SK-N-SH (cell line): Measurements from ENCODE around the gene CASKIN1. TPM values are rescaled to one million over a fixed set of nuclear protein-coding genes. Genes with fewer than 3 reads are reported as not detected.

Experiments used
- CTCF ChIA-PET: fragments of 300-600, 350-600 bp; formaldehyde crosslinking; extraction: SDS; loops from one replicate; lab custom pipeline; 2021; lab: Yijun Ruan, JAX
- POLR2A ChIA-PET: fragments of 350-600 bp; sonication (Branson Sonifier 250); formaldehyde crosslinking; extraction: SDS; loops from one replicate; lab custom pipeline; 2020; ENCODE audit warnings: antibody characterized with exemption, inconsistent platforms; lab: Yijun Ruan, JAX
- DNase-seq: peaks from one replicate; pipeline ENCODE4 v3.0.0; 2012
- H2AFZ ChIP-seq: fragments of 200-600 bp; sonication (generic); 2 replicates; pipeline ENCODE4 v1.8.1; 2016; ENCODE audit warnings: antibody characterized with exemption, mild to moderate bottlenecking, low read depth
- H3F3A ChIP-seq: fragments of 200-600 bp; sonication (generic); replicated peaks from 2 replicates; pipeline ENCODE3; 2016; ENCODE audit warnings: antibody characterized with exemption, mild to moderate bottlenecking; ENCODE audit not compliant: insufficient read depth
- H3K27ac ChIP-seq, 2 experiments: fragments of 200-500 bp in 1 of 2; fragments of 200-600 bp in 1 of 2; sonication (Bioruptor generic) in 1 of 2; sonication (generic), shearing (Covaris generic) in 1 of 2; 2 replicates each; pipeline versions ENCODE4 v1.5.1 to v1.6.1; 2014 to 2016; ENCODE audit warnings: low read depth in 2 of 2, inconsistent platforms in 1 of 2, low read length in 1 of 2, mild to moderate bottlenecking in 1 of 2, mixed read lengths in 1 of 2
- H3K27me3 ChIP-seq: fragments of 200-600 bp; sonication (generic), shearing (Covaris generic); 2 replicates; pipeline ENCODE4 v1.6.1; 2016; ENCODE audit warnings: mixed run types; ENCODE audit not compliant: insufficient read depth
- H3K36me3 ChIP-seq, 2 experiments: fragments of 200-500 bp in 1 of 2; fragments of 200-600 bp in 1 of 2; sonication (Bioruptor generic) in 1 of 2; sonication (generic) in 1 of 2; replicated peaks in 1 of 2; 2 replicates each; pipeline versions ENCODE3 to v1.5.1; 2014 to 2016; ENCODE audit warnings: low read length in 1 of 2, mild to moderate bottlenecking in 1 of 2; ENCODE audit not compliant: insufficient read depth in 2 of 2, control insufficient read depth in 1 of 2
- H3K4me1 ChIP-seq, 2 experiments: fragments of 200-500 bp in 1 of 2; fragments of 200-600 bp in 1 of 2; sonication (Bioruptor generic) in 1 of 2; sonication (generic), shearing (Covaris generic) in 1 of 2; 2 replicates each; pipeline versions ENCODE4 v1.5.1 to v1.6.1; 2014 to 2016; ENCODE audit warnings: low read depth in 1 of 2, low read length in 1 of 2, mixed run types in 1 of 2; ENCODE audit not compliant: insufficient read depth in 2 of 2, control insufficient read depth in 1 of 2
- H3K4me2 ChIP-seq: fragments of 200-600 bp; sonication (generic), shearing (Covaris generic); 2 replicates; pipeline ENCODE4 v1.6.1; 2017; ENCODE audit warnings: mixed run types
- H3K4me3 ChIP-seq, 2 experiments: fragments of 200-500 bp in 1 of 2; fragments of 200-600 bp in 1 of 2; sonication (Bioruptor generic) in 1 of 2; sonication (generic), shearing (Covaris generic) in 1 of 2; 2 replicates each; pipeline versions ENCODE4 v1.5.1 to v1.8.1; 2014 to 2016; ENCODE audit warnings: low read depth in 2 of 2, inconsistent platforms in 1 of 2, low read length in 1 of 2, mild to moderate bottlenecking in 1 of 2, mixed read lengths in 1 of 2, moderate library complexity in 1 of 2
- H3K79me2 ChIP-seq: fragments of 200-600 bp; sonication (generic); 2 replicates; pipeline ENCODE4 v1.8.1; 2017; ENCODE audit warnings: mild to moderate bottlenecking; ENCODE audit not compliant: insufficient read depth
- H3K9ac ChIP-seq: fragments of 200-600 bp; sonication (generic); 2 replicates; pipeline ENCODE4 v1.6.1; 2017; ENCODE audit warnings: mixed run types
- H3K9me2 ChIP-seq: fragments of 200-600 bp; sonication (generic); 2 replicates; pipeline ENCODE4 v1.6.1; 2017; ENCODE audit warnings: mixed run types
- H3K9me3 ChIP-seq: fragments of 200-600 bp; sonication (generic); 2 replicates; pipeline ENCODE4 v1.6.1; 2017; ENCODE audit warnings: mixed run types, mild to moderate bottlenecking, moderate library complexity
- H4K20me1 ChIP-seq: fragments of 200-600 bp; sonication (generic); 2 replicates; pipeline ENCODE4 v1.6.1; 2017; ENCODE audit warnings: mild to moderate bottlenecking, mixed run types; ENCODE audit not compliant: insufficient read depth
- CHD2 ChIP-seq: fragments of 150-350 bp; IDR thresholded peaks from 2 replicates; pipeline ENCODE4 v1.6.1; 2018; ENCODE audit warnings: low read length; ENCODE audit not compliant: partially characterized antibody
- ELF1 ChIP-seq: IDR thresholded peaks from 2 replicates; pipeline ENCODE4 v1.4.0; 2012
- EP300 ChIP-seq, 2 experiments: IDR thresholded peaks; 2 replicates each; pipeline versions ENCODE4 v1.4.0 to v1.6.1; 2012; ENCODE audit warnings: borderline replicate concordance in 1 of 2, low read depth in 1 of 2, low read length in 1 of 2
- EZH2phosphoT487 ChIP-seq: fragments of 200-600 bp; sonication (generic); IDR thresholded peaks from 2 replicates; pipeline ENCODE4 v1.6.1; 2017; ENCODE audit warnings: low read depth, mixed run types, mild to moderate bottlenecking, antibody characterized with exemption, moderate library complexity, borderline replicate concordance
- FOXM1 ChIP-seq: IDR thresholded peaks from 2 replicates; pipeline ENCODE4 v1.4.0; 2012; ENCODE audit warnings: low read depth, mild to moderate bottlenecking
- GATA2 ChIP-seq: sonication (generic); formaldehyde crosslinking; IDR thresholded peaks from 2 replicates; pipeline ENCODE4 v1.5.0; 2020; ENCODE audit warnings: mild to moderate bottlenecking, missing genetic modification reagents
- JUND ChIP-seq: IDR thresholded peaks from 2 replicates; pipeline ENCODE4 v1.4.0; 2012
- MEF2A ChIP-seq: IDR thresholded peaks from 2 replicates; pipeline ENCODE4 v1.4.0; 2012; ENCODE audit warnings: low read depth, borderline replicate concordance
- MXI1 ChIP-seq: IDR thresholded peaks from 2 replicates; pipeline ENCODE4 v1.6.1; 2012; ENCODE audit warnings: mild to moderate bottlenecking, low read depth, low read length, improper control_type of control experiment
- NFIC ChIP-seq: IDR thresholded peaks from 2 replicates; pipeline ENCODE4 v1.4.0; 2012; ENCODE audit warnings: borderline replicate concordance
- NRF1 ChIP-seq: IDR thresholded peaks from 2 replicates; pipeline ENCODE4 v1.6.1; 2012; ENCODE audit warnings: low read depth, mild to moderate bottlenecking, low read length
- POLR2AphosphoS5 ChIP-seq: IDR thresholded peaks from 2 replicates; pipeline ENCODE4 v1.6.1; 2012; ENCODE audit warnings: low read depth, low read length
- RFX5 ChIP-seq: IDR thresholded peaks from 2 replicates; pipeline ENCODE4 v1.6.1; 2012; ENCODE audit warnings: mild to moderate bottlenecking, improper control_type of control experiment, low read length
- SMC3 ChIP-seq: IDR thresholded peaks from 2 replicates; pipeline ENCODE4 v1.6.1; 2012; ENCODE audit warnings: low read depth, low read length, improper control_type of control experiment
- TAF1 ChIP-seq: IDR thresholded peaks from 2 replicates; pipeline ENCODE4 v1.6.1; 2012; ENCODE audit warnings: low read depth, mild to moderate bottlenecking, low read length, moderate library complexity, borderline replicate concordance
- TCF12 ChIP-seq: IDR thresholded peaks from 2 replicates; pipeline ENCODE4 v1.4.0; 2012
- YY1 ChIP-seq: IDR thresholded peaks from 2 replicates; pipeline ENCODE4 v1.4.0; 2012; ENCODE audit warnings: low read depth, mild to moderate bottlenecking
- WGBS: methylation state at CpG from one replicate; pipeline ENCODE4 v1.1.6; 2017; ENCODE audit warnings: low lambda C conversion rate; 5-methylcytosine and 5-hydroxymethylcytosine counted together
- polyA plus RNA-seq, 3 experiments: library from polyadenylated mRNA; depleted of rRNA; stranded (reverse); fragments of >200 nt; gene quantifications; 2 replicates each; pipeline ENCODE4 v1.2.3, GENCODE V29; 2012
- TF ChIP-seq, protein P1 (sequence below): IDR thresholded peaks from 2 replicates; pipeline ENCODE4 v1.4.0; 2012; ENCODE audit warnings: low read depth
- TF ChIP-seq, protein P2 (sequence below): IDR thresholded peaks from 2 replicates; pipeline ENCODE4 v1.6.1; 2012; ENCODE audit warnings: mild to moderate bottlenecking, low read depth, low read length, moderate library complexity

The CASKIN1 gene
- polyA plus RNA-seq, 1 of the 3 experiments (the other 2 are of a cell fraction): 1.7 TPM

GRCh38 chr16:2214719-2214968 lies 18.2 kb upstream of the CASKIN1 start, which contains the start of gene PGP:
Gene PGP (minus strand): TSS chr16:2214840. CDS start chr16:2214777, 63 bp downstream.
- Histone ChIP-seq H3K27ac (peak within 1 kb of the TSS; percentile 85 to 97), H3K9ac (peak within 1 kb of the TSS; percentile 81), H3K4me3 (peak within 1 kb of the TSS; percentile 75 to 85), H3K9me3 (no peaks in the 10 kb centered on the region), H3F3A (peaks cover 4% of the 10 kb centered on the region), H3K36me3 (peaks cover 0 to 10% of the 10 kb centered on the region in 2 experiments), H3K79me2 (peaks cover 19% of the 10 kb centered on the region), H2AFZ (peak within 1 kb of the TSS; percentile 91), H3K4me2 (peak within 1 kb of the TSS; percentile 94), H4K20me1 (peaks cover 11% of the 10 kb centered on the region; the same call in 1 of the 2 replicates), H3K9me2 (no peaks in the 10 kb centered on the region), H3K4me1 (peaks cover 11 to 22% of the 10 kb centered on the region in 2 experiments; a peak in 2 of 4 replicates), H3K27me3 (no peaks in the 10 kb centered on the region)
- TF ChIP-seq CHD2 (peak; percentile 77), EP300 (IDR thresholded peaks at IDR 0.05; ENCODE audit: borderline replicate concordance in 1 of 2, low read depth in 1 of 2, low read length in 1 of 2) (no peak)
- DNase-seq: no peak
- WGBS: 0% methylated on average over 9 of the region's 48 CpGs
- ChIA-PET CTCF (interaction anchor here (1.2 to 1.5 kb wide), 2 partner anchors 20 to 216 kb away, joined by 3 read pairs; no protein-coding TSS in a partner anchor), POLR2A (interaction anchor here (0.5 to 1.6 kb wide), 4 partner anchors 8 to 318 kb away, joined by 3 to 5 read pairs (median 4); partner anchors contain the start of gene TRAF7)

DNA sequence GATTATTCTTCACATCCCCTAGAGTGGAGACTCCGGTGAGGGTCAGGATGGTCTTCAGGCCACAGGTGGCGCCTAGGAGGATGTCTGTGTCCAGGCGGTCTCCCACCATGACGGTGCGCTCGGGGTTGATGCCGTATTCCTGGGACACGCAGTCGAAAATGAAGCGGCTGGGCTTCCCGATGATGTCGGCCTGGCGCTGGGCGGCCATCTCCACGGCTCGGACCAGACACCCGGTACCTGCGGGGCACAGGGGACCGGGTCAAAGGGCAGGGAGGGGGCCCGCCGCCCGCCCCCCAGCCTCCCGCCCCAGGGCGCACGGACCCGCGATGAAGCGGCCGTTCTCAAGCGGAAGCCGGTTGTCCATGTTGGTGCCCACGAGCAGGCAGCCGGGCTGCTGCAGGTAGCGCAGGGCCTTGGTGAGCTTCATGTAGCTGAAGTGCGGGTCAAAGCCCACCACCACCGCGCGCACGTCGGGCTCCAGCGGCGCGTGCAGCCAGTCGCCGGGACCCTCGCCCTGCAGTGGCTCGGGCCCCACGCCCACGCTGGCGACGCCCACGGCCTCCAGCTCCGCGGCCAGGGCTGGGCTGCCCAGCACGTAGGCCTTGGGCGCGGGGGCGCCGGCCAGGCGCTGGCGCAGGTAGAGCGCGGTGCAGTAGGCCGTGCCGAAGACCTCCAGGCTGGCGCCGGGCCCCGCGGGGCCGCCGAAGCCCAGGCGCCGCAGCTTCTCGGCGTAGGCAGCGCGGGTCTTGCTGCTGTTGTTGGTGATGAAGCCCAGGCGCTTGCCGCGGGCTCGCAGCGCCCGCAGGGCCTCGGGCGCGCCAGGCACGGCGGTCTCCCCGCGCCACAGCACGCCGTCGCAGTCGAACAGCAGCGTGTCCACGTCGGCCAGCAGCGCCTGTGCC lies 17.7 kb upstream of the CASKIN1 start:
- CTCF ChIA-PET: interaction anchor here (1.2 to 1.5 kb wide), 2 partner anchors 19 to 216 kb away, joined by 3 read pairs; no protein-coding TSS in a partner anchor
- H3K9ac ChIP-seq: peak overlapping the region; percentile 71
- peaks cover 11% of the 10 kb centered on the region; the same call in 1 of the 2 replicates for H4K20me1 ChIP-seq
- H3F3A ChIP-seq: peaks cover 4% of the 10 kb centered on the region
- H3K9me2 ChIP-seq: no peaks in the 10 kb centered on the region
- peaks cover 19% of the 10 kb centered on the region for H3K79me2 ChIP-seq
- 1% methylated on average over 19 of the region's 98 CpGs for whole genome bisulfite sequencing
- peak; percentile 55 for DNase-seq
- POLR2A ChIA-PET: interaction anchor here (0.6 to 1.6 kb wide), 2 partner anchors 59 to 231 kb away, joined by 3 to 5 read pairs; partner anchors contain the start of gene TRAF7
- H3K27ac ChIP-seq: peak overlapping the region; percentile 27 to 74; a peak in 2 of 4 replicates
- H3K9me3 ChIP-seq: no peaks in the 10 kb centered on the region
- peaks cover 0 to 16% of the 10 kb centered on the region in 2 experiments for H3K36me3 ChIP-seq
- no peak for TF ChIP-seq RFX5
- no peak for TF ChIP-seq SMC3
- TF ChIP-seq POLR2AphosphoS5: no peak
- TF ChIP-seq MEF2A: no peak
- TF ChIP-seq TAF1: no peak
- TF ChIP-seq, protein P1, sequence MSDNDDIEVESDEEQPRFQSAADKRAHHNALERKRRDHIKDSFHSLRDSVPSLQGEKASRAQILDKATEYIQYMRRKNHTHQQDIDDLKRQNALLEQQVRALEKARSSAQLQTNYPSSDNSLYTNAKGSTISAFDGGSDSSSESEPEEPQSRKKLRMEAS: no peak
- no peak for TF ChIP-seq FOXM1
- no peak for TF ChIP-seq JUND
- TF ChIP-seq NRF1: no peak
- no peak for TF ChIP-seq CHD2
- no peak for TF ChIP-seq EZH2phosphoT487
- TF ChIP-seq, protein P2, sequence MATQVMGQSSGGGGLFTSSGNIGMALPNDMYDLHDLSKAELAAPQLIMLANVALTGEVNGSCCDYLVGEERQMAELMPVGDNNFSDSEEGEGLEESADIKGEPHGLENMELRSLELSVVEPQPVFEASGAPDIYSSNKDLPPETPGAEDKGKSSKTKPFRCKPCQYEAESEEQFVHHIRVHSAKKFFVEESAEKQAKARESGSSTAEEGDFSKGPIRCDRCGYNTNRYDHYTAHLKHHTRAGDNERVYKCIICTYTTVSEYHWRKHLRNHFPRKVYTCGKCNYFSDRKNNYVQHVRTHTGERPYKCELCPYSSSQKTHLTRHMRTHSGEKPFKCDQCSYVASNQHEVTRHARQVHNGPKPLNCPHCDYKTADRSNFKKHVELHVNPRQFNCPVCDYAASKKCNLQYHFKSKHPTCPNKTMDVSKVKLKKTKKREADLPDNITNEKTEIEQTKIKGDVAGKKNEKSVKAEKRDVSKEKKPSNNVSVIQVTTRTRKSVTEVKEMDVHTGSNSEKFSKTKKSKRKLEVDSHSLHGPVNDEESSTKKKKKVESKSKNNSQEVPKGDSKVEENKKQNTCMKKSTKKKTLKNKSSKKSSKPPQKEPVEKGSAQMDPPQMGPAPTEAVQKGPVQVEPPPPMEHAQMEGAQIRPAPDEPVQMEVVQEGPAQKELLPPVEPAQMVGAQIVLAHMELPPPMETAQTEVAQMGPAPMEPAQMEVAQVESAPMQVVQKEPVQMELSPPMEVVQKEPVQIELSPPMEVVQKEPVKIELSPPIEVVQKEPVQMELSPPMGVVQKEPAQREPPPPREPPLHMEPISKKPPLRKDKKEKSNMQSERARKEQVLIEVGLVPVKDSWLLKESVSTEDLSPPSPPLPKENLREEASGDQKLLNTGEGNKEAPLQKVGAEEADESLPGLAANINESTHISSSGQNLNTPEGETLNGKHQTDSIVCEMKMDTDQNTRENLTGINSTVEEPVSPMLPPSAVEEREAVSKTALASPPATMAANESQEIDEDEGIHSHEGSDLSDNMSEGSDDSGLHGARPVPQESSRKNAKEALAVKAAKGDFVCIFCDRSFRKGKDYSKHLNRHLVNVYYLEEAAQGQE: no peak
- TF ChIP-seq NFIC: no peak
- no peak for TF ChIP-seq GATA2
- TF ChIP-seq YY1: no peak
- no peak for TF ChIP-seq TCF12
- TF ChIP-seq ELF1: no peak
- TF ChIP-seq MXI1: no peak
- H3K4me2 ChIP-seq: peak overlapping the region; percentile 92
- H2AFZ ChIP-seq: no peak overlapping the region
- no peaks in the 10 kb centered on the region for H3K27me3 ChIP-seq
- peak overlapping the region; percentile 66 to 85 for H3K4me3 ChIP-seq
- H3K4me1 ChIP-seq: peaks cover 11 to 22% of the 10 kb centered on the region in 2 experiments; a peak in 2 of 4 replicates
